Measurements from ENCODE around the gene ACADL. TPM values are rescaled to one million over a fixed set of nuclear protein-coding genes. Genes with fewer than 3 reads are reported as not detected.

The ACADL gene
- total RNA-seq, 1 donor from 2014 or later = not detected

GRCh38 chr2:210250622-210251021, 25.4 kb upstream of the ACADL start:
- H3K9me3 Mint-ChIP-seq (ENCODE audit: unreplicated experiment) = no peaks in the 10 kb centered on the region
- H3K27me3 Mint-ChIP-seq (ENCODE audit: unreplicated experiment) = peaks cover 12% of the 10 kb centered on the region
- no peak overlapping the region for H3K27ac Mint-ChIP-seq (ENCODE audit: unreplicated experiment)
- no peak overlapping the region for H3K4me3 Mint-ChIP-seq (ENCODE audit: unreplicated experiment)
- no peak for TF ChIP-seq CTCF (IDR thresholded peaks at IDR 0.05)
- no peaks in the 10 kb centered on the region for H3K36me3 Mint-ChIP-seq (ENCODE audit: unreplicated experiment)
- no peaks in the 10 kb centered on the region for H3K4me1 Mint-ChIP-seq (ENCODE audit: unreplicated experiment)
- DNase-seq (ENCODE audit: extremely low spot score, unreplicated experiment) = no peak

- Mint-ChIP-seq H3K36me3 (ENCODE audit: unreplicated experiment) (no peaks in the 10 kb centered on the region), H3K4me1 (ENCODE audit: unreplicated experiment) (no peaks in the 10 kb centered on the region), H3K4me3 (ENCODE audit: unreplicated experiment) (no peak overlapping the region), H3K27me3 (ENCODE audit: unreplicated experiment) (peaks cover 58% of the 10 kb centered on the region), H3K27ac (ENCODE audit: unreplicated experiment) (no peak overlapping the region), H3K9me3 (ENCODE audit: unreplicated experiment) (no peaks in the 10 kb centered on the region)
- no peak for TF ChIP-seq CTCF (IDR thresholded peaks at IDR 0.05)
- DNase-seq (ENCODE audit: extremely low spot score, unreplicated experiment) = no peak
These were observed 8.2 kb upstream of the ACADL start for GRCh38 chr2:210233487-210233886.

- Mint-ChIP-seq H3K27me3 (ENCODE audit: unreplicated experiment) (peaks cover 66% of the 10 kb centered on the region), H3K27ac (ENCODE audit: unreplicated experiment) (no peak overlapping the region), H3K4me3 (ENCODE audit: unreplicated experiment) (no peak overlapping the region), H3K9me3 (ENCODE audit: unreplicated experiment) (no peaks in the 10 kb centered on the region), H3K36me3 (ENCODE audit: unreplicated experiment) (no peaks in the 10 kb centered on the region), H3K4me1 (ENCODE audit: unreplicated experiment) (no peaks in the 10 kb centered on the region)
- DNase-seq (ENCODE audit: extremely low spot score, unreplicated experiment) = no peak
- no peak for TF ChIP-seq CTCF (IDR thresholded peaks at IDR 0.05)
These were observed 5.7 kb upstream of the ACADL start for GRCh38 chr2:210230984-210231383.

- H3K27me3 Mint-ChIP-seq (ENCODE audit: unreplicated experiment) = peaks cover 66% of the 10 kb centered on the region
- no peak overlapping the region for H3K4me3 Mint-ChIP-seq (ENCODE audit: unreplicated experiment)
- no peaks in the 10 kb centered on the region for H3K36me3 Mint-ChIP-seq (ENCODE audit: unreplicated experiment)
- H3K27ac Mint-ChIP-seq (ENCODE audit: unreplicated experiment) = no peak overlapping the region
- no peak for DNase-seq (ENCODE audit: extremely low spot score, unreplicated experiment)
- H3K4me1 Mint-ChIP-seq (ENCODE audit: unreplicated experiment) = no peaks in the 10 kb centered on the region
- H3K9me3 Mint-ChIP-seq (ENCODE audit: unreplicated experiment) = no peaks in the 10 kb centered on the region
- no peak for TF ChIP-seq CTCF (IDR thresholded peaks at IDR 0.05)
These were observed 5.3 kb upstream of the ACADL start for GRCh38 chr2:210230518-210230917.

GRCh38 chr2:210228586-210228985, 3.3 kb upstream of the ACADL start:
- Mint-ChIP-seq H3K36me3 (ENCODE audit: unreplicated experiment) (no peaks in the 10 kb centered on the region), H3K9me3 (ENCODE audit: unreplicated experiment) (no peaks in the 10 kb centered on the region), H3K4me1 (ENCODE audit: unreplicated experiment) (peaks cover 5% of the 10 kb centered on the region), H3K4me3 (ENCODE audit: unreplicated experiment) (no peak overlapping the region), H3K27me3 (ENCODE audit: unreplicated experiment) (peaks cover 70% of the 10 kb centered on the region), H3K27ac (ENCODE audit: unreplicated experiment) (no peak overlapping the region)
- DNase-seq (ENCODE audit: extremely low spot score, unreplicated experiment) = no peak
- TF ChIP-seq CTCF (IDR thresholded peaks at IDR 0.05) = no peak
